ENCODE results near the gene NUDT7.

NUDT7 gene

DNA sequence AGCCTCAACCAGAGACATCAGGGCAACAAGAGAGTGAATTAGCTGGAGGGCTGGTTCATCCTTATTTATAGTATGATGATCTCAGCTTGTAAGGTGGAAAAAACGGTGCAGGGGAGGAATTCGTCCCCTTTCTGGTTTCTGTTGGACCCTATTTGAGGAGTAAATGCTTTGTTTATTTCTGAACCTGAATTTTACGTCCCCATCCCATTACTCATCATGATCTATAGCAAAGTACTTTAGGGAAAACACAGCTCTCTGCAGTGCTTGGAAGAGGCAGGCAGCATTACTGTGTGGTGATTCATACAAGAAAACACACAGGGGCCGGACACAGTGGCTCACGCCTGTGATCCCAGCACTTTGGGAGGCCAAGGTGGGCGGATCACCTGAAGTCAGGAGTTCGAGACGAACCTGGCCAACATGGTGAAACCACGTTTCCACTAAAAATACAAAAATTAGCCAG is 58.1 kb downstream of the NUDT7 start:
- TF ChIP-seq CTCF (IDR thresholded peaks at IDR 0.05; ENCODE audit: borderline replicate concordance, control extremely low read depth, extremely low read depth, insufficient read depth, missing control alignments) = no peak
- in situ Hi-C loops (cut with MboI; ENCODE audit: low sequenced_read_pairs, unreplicated experiment) = no loop called here
- no peak for DNase-seq (ENCODE audit: low spot score)

GRCh38 chr16:77781091-77781490 is 58.8 kb downstream of the NUDT7 start:
- no peak for DNase-seq (ENCODE audit: low spot score)
- in situ Hi-C loops (cut with MboI; ENCODE audit: low sequenced_read_pairs, unreplicated experiment) = no loop called here
- TF ChIP-seq CTCF (IDR thresholded peaks at IDR 0.05; ENCODE audit: borderline replicate concordance, control extremely low read depth, extremely low read depth, insufficient read depth, missing control alignments) = no peak

DNA sequence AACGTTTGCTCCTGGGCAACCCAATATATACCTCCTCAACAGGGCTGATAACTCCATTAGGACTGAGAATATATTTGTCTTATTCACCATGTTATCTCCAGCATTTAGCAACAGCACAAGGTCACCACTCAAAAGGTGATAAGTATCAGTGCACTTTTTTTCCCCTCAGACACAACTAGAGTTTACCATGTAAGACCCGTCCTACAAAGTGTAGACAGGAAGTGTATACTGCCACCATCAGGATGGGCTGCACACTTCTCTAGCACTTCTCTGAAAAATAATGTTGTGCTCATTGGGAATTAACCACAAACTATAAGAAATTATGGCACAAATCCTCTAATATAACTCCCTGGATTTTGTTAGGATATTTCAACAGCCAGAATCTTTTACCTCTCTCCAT is 60.4 kb downstream of the NUDT7 start:
- peak; percentile 23 for DNase-seq (ENCODE audit: low spot score)
- peak; percentile 15 for TF ChIP-seq CTCF (IDR thresholded peaks at IDR 0.05; ENCODE audit: borderline replicate concordance, control extremely low read depth, extremely low read depth, insufficient read depth, missing control alignments)
- in situ Hi-C loops (cut with MboI; ENCODE audit: low sequenced_read_pairs, unreplicated experiment) = no loop called here

- DNase-seq (ENCODE audit: low spot score) = peak; percentile 26
- no peak for TF ChIP-seq CTCF (IDR thresholded peaks at IDR 0.05; ENCODE audit: borderline replicate concordance, control extremely low read depth, extremely low read depth, insufficient read depth, missing control alignments)
- in situ Hi-C loops (cut with MboI; ENCODE audit: low sequenced_read_pairs, unreplicated experiment) = no loop called here
Observed at GRCh38 chr16:77784441-77785372, 62.4 kb downstream of the NUDT7 start.

GRCh38 chr16:77785373-77785764 is 63.1 kb downstream of the NUDT7 start:
- no peak for TF ChIP-seq CTCF (IDR thresholded peaks at IDR 0.05; ENCODE audit: borderline replicate concordance, control extremely low read depth, extremely low read depth, insufficient read depth, missing control alignments)
- in situ Hi-C loops (cut with MboI; ENCODE audit: low sequenced_read_pairs, unreplicated experiment) = no loop called here
- DNase-seq (ENCODE audit: low spot score) = no peak

GRCh38 chr16:77786186-77786847 is 64.0 kb downstream of the NUDT7 start:
- TF ChIP-seq CTCF (IDR thresholded peaks at IDR 0.05; ENCODE audit: borderline replicate concordance, control extremely low read depth, extremely low read depth, insufficient read depth, missing control alignments) = no peak
- in situ Hi-C loops (cut with MboI; ENCODE audit: low sequenced_read_pairs, unreplicated experiment) = no loop called here
- DNase-seq (ENCODE audit: low spot score) = no peak

Measured in GM13976 (cell line).